Measurements from ENCODE around the gene IGFLR1. TPM values are rescaled to one million over a fixed set of nuclear protein-coding genes. Genes with fewer than 3 reads are reported as not detected.

Gene IGFLR1
- total RNA-seq, 1 experiment from 2014 or later = 4.9 TPM

GRCh38 chr19:35781650-35782049, 39.4 kb upstream of the IGFLR1 start:
- ChIA-PET POLR2A (ENCODE audit: low non-redundant PET) (no interaction called here), CTCF (no interaction called here)
- BruUV-seq (replicated peaks) = no TSS peak
- no peak overlapping the region for H3K4me3 ChIP-seq (ENCODE audit: low read depth, low read length, poor library complexity, severe bottlenecking)
- peaks cover 30% of the 10 kb centered on the region for H3K36me3 ChIP-seq (ENCODE audit: insufficient read depth, low read length, poor library complexity, severe bottlenecking)
- H3K4me1 ChIP-seq (ENCODE audit: insufficient read depth, low read length, poor library complexity, severe bottlenecking) = peaks cover 5% of the 10 kb centered on the region
- intact Hi-C loops (cut with micrococcal nuclease; ENCODE audit: unreplicated experiment) = no loop called here
- no peak for TF ChIP-seq EZH2 (IDR thresholded peaks at IDR 0.05; ENCODE audit: borderline replicate concordance, low read depth, low read length, poor library complexity, severe bottlenecking)
- TF ChIP-seq CTCF (conservative IDR thresholded peaks at IDR 0.05; ENCODE audit: low read depth, low read length) = no peak
- H3K9me3 ChIP-seq (ENCODE audit: low read depth, low read length, poor library complexity, severe bottlenecking) = no peaks in the 10 kb centered on the region
- peak; percentile 27 for DNase-seq (ENCODE audit: low spot score)
- no peak overlapping the region for H3K27ac ChIP-seq (ENCODE audit: low read depth, low read length, poor library complexity, severe bottlenecking)
- H3K27me3 ChIP-seq (replicated peaks; ENCODE audit: insufficient read depth, low read depth, low read length, poor library complexity) = no peaks in the 10 kb centered on the region

- no TSS peak for BruUV-seq (replicated peaks)
- H3K4me1 ChIP-seq (ENCODE audit: insufficient read depth, low read length, poor library complexity, severe bottlenecking) = peaks cover 13% of the 10 kb centered on the region
These were observed 38.5 kb upstream of the IGFLR1 start for GRCh38 chr19:35780717-35781116.

GRCh38 chr19:35780058-35780457, 37.8 kb upstream of the IGFLR1 start:
- H3K9me3 ChIP-seq (ENCODE audit: low read depth, low read length, poor library complexity, severe bottlenecking) = no peaks in the 10 kb centered on the region
- TF ChIP-seq EZH2 (IDR thresholded peaks at IDR 0.05; ENCODE audit: borderline replicate concordance, low read depth, low read length, poor library complexity, severe bottlenecking) (no peak), CTCF (conservative IDR thresholded peaks at IDR 0.05; ENCODE audit: low read depth, low read length) (no peak)
- H3K4me1 ChIP-seq (ENCODE audit: insufficient read depth, low read length, poor library complexity, severe bottlenecking) = peaks cover 13% of the 10 kb centered on the region
- H3K36me3 ChIP-seq (ENCODE audit: insufficient read depth, low read length, poor library complexity, severe bottlenecking) = peaks cover 30% of the 10 kb centered on the region
- no peak overlapping the region for H3K4me3 ChIP-seq (ENCODE audit: low read depth, low read length, poor library complexity, severe bottlenecking)
- ChIA-PET POLR2A (ENCODE audit: low non-redundant PET) (no interaction called here), CTCF (no interaction called here)
- intact Hi-C loops (cut with micrococcal nuclease; ENCODE audit: unreplicated experiment) = no loop called here
- no peaks in the 10 kb centered on the region for H3K27me3 ChIP-seq (replicated peaks; ENCODE audit: insufficient read depth, low read depth, low read length, poor library complexity)
- no peak overlapping the region for H3K27ac ChIP-seq (ENCODE audit: low read depth, low read length, poor library complexity, severe bottlenecking)
- BruUV-seq (replicated peaks) = no TSS peak
- no peak for DNase-seq (ENCODE audit: low spot score)

More at GRCh38 chr19:35780717-35781116, 38.5 kb upstream of the IGFLR1 start:
- ChIA-PET POLR2A (ENCODE audit: low non-redundant PET) (interaction anchor here (0.7 kb wide), 1 partner anchor 37 kb away, joined by 3 read pairs; no protein-coding TSS in a partner anchor), CTCF (no interaction called here)
- no peak overlapping the region for H3K27ac ChIP-seq (ENCODE audit: low read depth, low read length, poor library complexity, severe bottlenecking)
- intact Hi-C loops (cut with micrococcal nuclease; ENCODE audit: unreplicated experiment) = no loop called here
- H3K36me3 ChIP-seq (ENCODE audit: insufficient read depth, low read length, poor library complexity, severe bottlenecking) = peaks cover 30% of the 10 kb centered on the region
- H3K9me3 ChIP-seq (ENCODE audit: low read depth, low read length, poor library complexity, severe bottlenecking) = no peaks in the 10 kb centered on the region
- no peaks in the 10 kb centered on the region for H3K27me3 ChIP-seq (replicated peaks; ENCODE audit: insufficient read depth, low read depth, low read length, poor library complexity)
- DNase-seq (ENCODE audit: low spot score) = no peak
- no peak for TF ChIP-seq EZH2 (IDR thresholded peaks at IDR 0.05; ENCODE audit: borderline replicate concordance, low read depth, low read length, poor library complexity, severe bottlenecking)
- no peak overlapping the region for H3K4me3 ChIP-seq (ENCODE audit: low read depth, low read length, poor library complexity, severe bottlenecking)

- Histone ChIP-seq H3K36me3 (ENCODE audit: insufficient read depth, low read length, poor library complexity, severe bottlenecking) (peaks cover 30% of the 10 kb centered on the region), H3K9me3 (ENCODE audit: low read depth, low read length, poor library complexity, severe bottlenecking) (no peaks in the 10 kb centered on the region), H3K27me3 (replicated peaks; ENCODE audit: insufficient read depth, low read depth, low read length, poor library complexity) (no peaks in the 10 kb centered on the region), H3K4me1 (ENCODE audit: insufficient read depth, low read length, poor library complexity, severe bottlenecking) (peaks cover 13% of the 10 kb centered on the region), H3K4me3 (ENCODE audit: low read depth, low read length, poor library complexity, severe bottlenecking) (no peak overlapping the region), H3K27ac (ENCODE audit: low read depth, low read length, poor library complexity, severe bottlenecking) (no peak overlapping the region)
- ChIA-PET POLR2A (ENCODE audit: low non-redundant PET) (no interaction called here), CTCF (no interaction called here)
- TF ChIP-seq EZH2 (IDR thresholded peaks at IDR 0.05; ENCODE audit: borderline replicate concordance, low read depth, low read length, poor library complexity, severe bottlenecking) (no peak), CTCF (conservative IDR thresholded peaks at IDR 0.05; ENCODE audit: low read depth, low read length) (no peak)
- no TSS peak for BruUV-seq (replicated peaks)
- intact Hi-C loops (cut with micrococcal nuclease; ENCODE audit: unreplicated experiment) = no loop called here
- DNase-seq (ENCODE audit: low spot score) = no peak
These were observed 36.8 kb upstream of the IGFLR1 start for GRCh38 chr19:35779033-35779432.
